ENCODE measurements around the gene GGA1. TPM values are rescaled to one million over a fixed set of nuclear protein-coding genes. Genes with fewer than 3 reads are reported as not detected.

GGA1 gene
- total and polyA plus RNA-seq, 9 of the 15 experiments (the other 6 are each of a cell fraction or from before 2014, with no cell fraction given): 1.5 to 69.5 (median 31.6) TPM

DNA sequence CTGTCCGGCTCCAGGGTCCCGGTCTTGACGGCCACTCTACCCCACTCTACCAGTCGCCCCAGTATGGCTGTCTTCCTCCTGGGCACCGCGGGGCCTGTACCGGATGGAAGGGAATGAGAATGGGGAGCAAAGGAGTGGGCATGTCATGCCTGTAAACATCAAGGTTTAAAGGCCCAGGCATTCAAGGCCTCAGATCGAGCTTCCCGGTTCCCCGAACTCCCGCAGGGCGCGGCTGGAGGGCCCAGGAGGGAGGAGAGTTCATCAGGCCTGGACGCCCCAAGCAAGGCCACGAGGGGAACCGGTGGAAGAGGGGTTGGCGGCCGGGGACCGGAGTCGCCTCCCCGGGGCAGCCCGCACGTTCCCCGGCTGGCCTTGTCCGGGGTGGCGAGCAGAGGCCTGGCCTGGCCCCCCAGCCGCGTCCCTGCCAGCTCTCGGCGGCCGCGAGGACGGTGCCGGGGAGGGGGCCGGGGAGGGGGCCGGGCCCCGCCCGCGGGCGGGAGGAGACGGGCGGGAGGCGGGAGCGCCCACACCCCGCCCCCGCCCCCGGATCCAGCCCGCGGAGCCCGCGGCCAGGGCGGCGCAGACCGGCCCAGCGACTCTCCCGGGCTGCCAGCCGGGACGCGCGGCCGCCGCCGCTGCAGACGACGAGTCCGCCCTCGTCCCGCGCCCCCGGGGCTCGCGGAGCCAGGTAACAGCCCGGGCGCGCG lies 48.6 kb upstream of the GGA1 start, which contains the start of gene CDC42EP1 (continued):
- TF ChIP-seq, protein P1, sequence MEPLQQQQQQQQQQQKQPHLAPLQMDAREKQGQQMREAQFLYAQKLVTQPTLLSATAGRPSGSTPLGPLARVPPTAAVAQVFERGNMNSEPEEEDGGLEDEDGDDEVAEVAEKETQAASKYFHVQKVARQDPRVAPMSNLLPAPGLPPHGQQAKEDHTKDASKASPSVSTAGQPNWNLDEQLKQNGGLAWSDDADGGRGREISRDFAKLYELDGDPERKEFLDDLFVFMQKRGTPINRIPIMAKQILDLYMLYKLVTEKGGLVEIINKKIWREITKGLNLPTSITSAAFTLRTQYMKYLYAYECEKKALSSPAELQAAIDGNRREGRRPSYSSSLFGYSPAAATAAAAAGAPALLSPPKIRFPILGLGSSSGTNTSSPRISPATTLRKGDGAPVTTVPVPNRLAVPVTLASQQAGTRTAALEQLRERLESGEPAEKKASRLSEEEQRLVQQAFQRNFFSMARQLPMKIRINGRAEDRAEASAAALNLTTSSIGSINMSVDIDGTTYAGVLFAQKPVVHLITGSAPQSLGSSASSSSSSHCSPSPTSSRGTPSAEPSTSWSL (CRISPR knock-in tag; IDR thresholded peaks at IDR 0.05; ENCODE audit: borderline replicate concordance): no peak
- TF ChIP-seq POLR2G (IDR thresholded peaks at IDR 0.05; ENCODE audit: low read depth, low read length) (peak; percentile 90), NR1H2 (CRISPR knock-in tag; IDR thresholded peaks at IDR 0.05) (no peak), SMC3 (conservative IDR thresholded peaks at IDR 0.05; ENCODE audit: insufficient read depth, low read depth, low read length) (no peak), RAD51 (IDR thresholded peaks at IDR 0.05; ENCODE audit: borderline replicate concordance, low read depth) (no peak), ZFX (CRISPR knock-in tag; IDR thresholded peaks at IDR 0.05) (peak; percentile 94), RB1 (IDR thresholded peaks at IDR 0.05; ENCODE audit: low read depth) (peak; percentile 16; the same call in 1 of the 2 replicates), HNRNPL (IDR thresholded peaks at IDR 0.05; ENCODE audit: low read depth, low read length) (0 out of 2 replicates have a peak, but pooled peaks have one; percentile 55), TCFL5 (CRISPR knock-in tag; conservative IDR thresholded peaks at IDR 0.05) (no peak), ZNF217 (CRISPR knock-in tag; IDR thresholded peaks at IDR 0.05) (no peak), ZNF408 (CRISPR knock-in tag; IDR thresholded peaks at IDR 0.05; ENCODE audit: low read depth) (no peak), PHF20 (IDR thresholded peaks at IDR 0.05; ENCODE audit: partially characterized antibody) (no peak), ASH1L (IDR thresholded peaks at IDR 0.05; ENCODE audit: borderline replicate concordance, low read depth, partially characterized antibody) (no peak), HDAC2 (IDR thresholded peaks at IDR 0.05) (no peak), YY1 (IDR thresholded peaks at IDR 0.05; ENCODE audit: borderline replicate concordance in 1 of 3, control insufficient read depth in 1 of 3, extremely low read depth in 1 of 3, insufficient read depth in 3 of 3, insufficient read length in 1 of 3, insufficient replicate concordance in 2 of 3, low read depth in 1 of 3, low read length in 2 of 3) (peak in 2 of 3 experiments; percentile 55 to 79), TAF1 (IDR thresholded peaks at IDR 0.05; ENCODE audit: control insufficient read depth, extremely low read depth, insufficient read depth, low read length, severe bottlenecking) (peak; percentile 65)
- TF ChIP-seq, protein P2, sequence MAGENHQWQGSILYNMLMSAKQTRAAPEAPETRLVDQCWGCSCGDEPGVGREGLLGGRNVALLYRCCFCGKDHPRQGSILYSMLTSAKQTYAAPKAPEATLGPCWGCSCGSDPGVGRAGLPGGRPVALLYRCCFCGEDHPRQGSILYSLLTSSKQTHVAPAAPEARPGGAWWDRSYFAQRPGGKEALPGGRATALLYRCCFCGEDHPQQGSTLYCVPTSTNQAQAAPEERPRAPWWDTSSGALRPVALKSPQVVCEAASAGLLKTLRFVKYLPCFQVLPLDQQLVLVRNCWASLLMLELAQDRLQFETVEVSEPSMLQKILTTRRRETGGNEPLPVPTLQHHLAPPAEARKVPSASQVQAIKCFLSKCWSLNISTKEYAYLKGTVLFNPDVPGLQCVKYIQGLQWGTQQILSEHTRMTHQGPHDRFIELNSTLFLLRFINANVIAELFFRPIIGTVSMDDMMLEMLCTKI (IDR thresholded peaks at IDR 0.05; ENCODE audit: partially characterized antibody): no peak
- TF ChIP-seq, protein P3, sequence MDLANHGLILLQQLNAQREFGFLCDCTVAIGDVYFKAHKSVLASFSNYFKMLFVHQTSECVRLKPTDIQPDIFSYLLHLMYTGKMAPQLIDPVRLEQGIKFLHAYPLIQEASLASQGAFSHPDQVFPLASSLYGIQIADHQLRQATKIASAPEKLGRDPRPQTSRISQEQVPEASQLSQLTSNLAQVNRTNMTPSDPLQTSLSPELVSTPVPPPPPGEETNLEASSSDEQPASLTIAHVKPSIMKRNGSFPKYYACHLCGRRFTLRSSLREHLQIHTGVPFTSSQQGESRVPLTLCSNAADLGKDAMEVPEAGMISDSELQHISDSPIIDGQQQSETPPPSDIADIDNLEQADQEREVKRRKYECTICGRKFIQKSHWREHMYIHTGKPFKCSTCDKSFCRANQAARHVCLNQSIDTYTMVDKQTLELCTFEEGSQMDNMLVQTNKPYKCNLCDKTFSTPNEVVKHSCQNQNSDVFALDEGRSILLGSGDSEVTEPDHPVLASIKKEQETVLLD (IDR thresholded peaks at IDR 0.05): no peak
- TF ChIP-seq, protein P4, sequence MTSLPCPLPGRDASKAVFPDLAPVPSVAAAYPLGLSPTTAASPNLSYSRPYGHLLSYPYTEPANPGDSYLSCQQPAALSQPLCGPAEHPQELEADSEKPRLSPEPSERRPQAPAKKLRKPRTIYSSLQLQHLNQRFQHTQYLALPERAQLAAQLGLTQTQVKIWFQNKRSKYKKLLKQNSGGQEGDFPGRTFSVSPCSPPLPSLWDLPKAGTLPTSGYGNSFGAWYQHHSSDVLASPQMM (CRISPR knock-in tag; IDR thresholded peaks at IDR 0.05): no peak

Measured in K562 (cell line).